OCI-LY7 (cell line): ENCODE results near the gene NFKBIE. TPM values are rescaled to one million over a fixed set of nuclear protein-coding genes. Genes with fewer than 3 reads are reported as not detected.

Experiments
- BruUV-seq: library from RNA; stranded (reverse); fragments of 400-500 nt; replicated peaks from 2 replicates; lab custom pipeline; 2021; lab: Mats Ljungman, UMichigan
- CTCF ChIA-PET: fragments of 300-600 bp; sonication (Branson Sonifier 250); formaldehyde crosslinking; loops from one replicate; lab custom pipeline; 2022; ENCODE audit warnings: antibody characterized with exemption; ENCODE audit not compliant: unreplicated experiment; lab: Charles Lee
- POLR2A ChIA-PET: fragments of 300-600 bp; sonication (Branson Sonifier 250); formaldehyde crosslinking; loops from one replicate; lab custom pipeline; 2022; ENCODE audit warnings: antibody characterized with exemption; lab: Charles Lee
- DNase-seq: peaks from one replicate; pipeline ENCODE4 v3.0.0-alpha.2; 2015; ENCODE audit warnings: low spot score
- H2AFZ ChIP-seq: fragments of 200-600 bp; sonication (generic), shearing (Covaris generic); 2 replicates; pipeline ENCODE4 v1.6.1; 2014; ENCODE audit warnings: mild to moderate bottlenecking, antibody characterized with exemption, low read length, moderate library complexity
- H3K27ac ChIP-seq: fragments of 200-600 bp; sonication (generic); 2 replicates; pipeline ENCODE4 v1.5.1; 2014; ENCODE audit warnings: mixed run types, low read depth, mild to moderate bottlenecking, moderate library complexity, low read length, inconsistent platforms; ENCODE audit not compliant: poor library complexity, severe bottlenecking
- H3K36me3 ChIP-seq: fragments of 200-600 bp; sonication (generic); 2 replicates; pipeline ENCODE4 v1.6.1; 2014; ENCODE audit warnings: mild to moderate bottlenecking, antibody characterized with exemption, low read length, moderate library complexity, mixed read lengths; ENCODE audit not compliant: insufficient read depth
- H3K4me1 ChIP-seq: fragments of 200-600 bp; sonication (generic); 2 replicates; pipeline ENCODE4 v1.5.1; 2014; ENCODE audit warnings: mild to moderate bottlenecking, low read length; ENCODE audit not compliant: insufficient read depth, poor library complexity, severe bottlenecking
- H3K4me2 ChIP-seq: fragments of 200-600 bp; sonication (generic); 2 replicates; pipeline ENCODE4 v1.6.1; 2014; ENCODE audit warnings: mild to moderate bottlenecking, low read length
- H3K4me3 ChIP-seq: fragments of 200-600 bp; sonication (generic); 2 replicates; pipeline ENCODE4 v1.5.1; 2014; ENCODE audit warnings: mild to moderate bottlenecking, low read depth, low read length; ENCODE audit not compliant: poor library complexity, severe bottlenecking
- H3K79me2 ChIP-seq: fragments of 200-600 bp; sonication (generic); 2 replicates; pipeline ENCODE4 v1.6.1; 2016; ENCODE audit warnings: low read depth, mild to moderate bottlenecking, low read length, moderate library complexity, mixed read lengths; ENCODE audit not compliant: insufficient read depth
- H3K9me2 ChIP-seq: fragments of 200-600 bp; sonication (generic); 2 replicates; pipeline ENCODE4 v1.6.1; 2016; ENCODE audit warnings: mild to moderate bottlenecking, low read length, mixed read lengths; ENCODE audit not compliant: insufficient read depth
- H3K9me3 ChIP-seq: fragments of 200-600 bp; sonication (generic); 2 replicates; pipeline ENCODE4 v1.6.1; 2014; ENCODE audit warnings: mild to moderate bottlenecking, mixed run types, low read length, mixed read lengths
- H4K20me1 ChIP-seq: fragments of 200-600 bp; sonication (generic); 2 replicates; pipeline ENCODE4 v1.6.1; 2014; ENCODE audit warnings: mild to moderate bottlenecking, antibody characterized with exemption, low read length, moderate library complexity, mixed read lengths; ENCODE audit not compliant: insufficient read depth
- CTCF ChIP-seq: fragments of 200-600 bp; sonication (generic); conservative IDR thresholded peaks from 2 replicates; pipeline ENCODE4 v1.5.1; 2014; ENCODE audit warnings: mild to moderate bottlenecking, antibody characterized with exemption, low read length, moderate library complexity, mixed read lengths
- EZH2phosphoT487 ChIP-seq: fragments of 200-600 bp; sonication (generic); IDR thresholded peaks from 2 replicates; pipeline ENCODE4 v1.6.1; 2018; ENCODE audit warnings: low read depth, borderline replicate concordance, mild to moderate bottlenecking, mixed run types, antibody characterized with exemption, low read length, moderate library complexity, mixed read lengths
- intact Hi-C: fragments of 100-400 bp; cut with micrococcal nuclease; formaldehyde crosslinking; loops from one replicate; pipeline ENCODE4 v1.10.0; 2022; ENCODE audit not compliant: unreplicated experiment
- total RNA-seq, 2 experiments: library from RNA; depleted of rRNA in 1 of 2; stranded (reverse); fragments of >200 nt in 1 of 2; shearing (Covaris generic) in 1 of 2; gene quantifications; 2 replicates each; pipeline ENCODE4 v1.2.3, GENCODE V29; 2014 to 2022

The NFKBIE gene
- total RNA-seq, 2 experiments from 2014 or later, result 24.8 to 43.1 TPM

- no peak overlapping the region for H3K4me3 ChIP-seq
- H3K4me1 ChIP-seq, result peaks cover 42% of the 10 kb centered on the region
- no peak for TF ChIP-seq EZH2phosphoT487
- no peak for TF ChIP-seq CTCF
- no peaks in the 10 kb centered on the region for H3K9me3 ChIP-seq
- H3K36me3 ChIP-seq, result peaks cover 42% of the 10 kb centered on the region
- CTCF ChIA-PET, result no interaction called here
- peaks cover 27% of the 10 kb centered on the region for H3K79me2 ChIP-seq
- peaks cover 10% of the 10 kb centered on the region for H4K20me1 ChIP-seq
- peak overlapping the region; percentile 99 for H3K4me2 ChIP-seq
- H2AFZ ChIP-seq, result no peak overlapping the region
- no peaks in the 10 kb centered on the region for H3K9me2 ChIP-seq
- DNase-seq, result no peak
- intact Hi-C loops, result loop anchor here (10.0 kb wide), 2 partner anchors 452 to 522 kb away; partner anchors contain the start of gene VEGFA
- POLR2A ChIA-PET, result interaction anchor here (3.9 kb wide), 1 partner anchor 9 kb away, joined by 15 read pairs; no protein-coding TSS in a partner anchor
- no TSS peak for BruUV-seq
- no peak overlapping the region for H3K27ac ChIP-seq
These were observed 38.8 kb downstream of the NFKBIE start for GRCh38 chr6:44226368-44227147.

- ChIA-PET POLR2A (interaction anchor here (0.6 to 3.9 kb wide), 3 partner anchors 9 to 88 kb away, joined by 3 to 15 read pairs (median 8); no protein-coding TSS in a partner anchor), CTCF (interaction anchor here (2.5 kb wide), 1 partner anchor 9 kb away, joined by 15 read pairs; no protein-coding TSS in a partner anchor)
- Histone ChIP-seq H2AFZ (no peak overlapping the region), H3K79me2 (peaks cover 27% of the 10 kb centered on the region), H3K9me2 (no peaks in the 10 kb centered on the region), H3K27ac (no peak overlapping the region), H3K4me2 (peak overlapping the region; percentile 99), H3K36me3 (peaks cover 34% of the 10 kb centered on the region), H4K20me1 (peaks cover 10% of the 10 kb centered on the region), H3K4me3 (peak overlapping the region; percentile 83), H3K9me3 (no peaks in the 10 kb centered on the region), H3K4me1 (peaks cover 48% of the 10 kb centered on the region)
- no TSS peak for BruUV-seq
- DNase-seq, result peak; percentile 39
- no peak for TF ChIP-seq EZH2phosphoT487
- no peak for TF ChIP-seq CTCF
- intact Hi-C loops, result loop anchor here (2.0 to 10.0 kb wide), 3 partner anchors 39 to 521 kb away; partner anchors contain the start of genes NFKBIE and VEGFA
These were observed 39.6 kb downstream of the NFKBIE start for GRCh38 chr6:44225579-44226325.
